GM18861 (cell line): ENCODE measurements around the gene CAPN1.
"Not testable (repeated sequence)": the region's sequence is repeated elsewhere in the genome, so short reads cannot be mapped to it uniquely, and the experiment has no call there.

Experiments used
- ATAC-seq: cut with Tn5 transposase; IDR thresholded peaks from one replicate; pipeline ENCODE4 v1.9.1; 2021; ENCODE audit not compliant: unreplicated experiment

Gene CAPN1

DNA sequence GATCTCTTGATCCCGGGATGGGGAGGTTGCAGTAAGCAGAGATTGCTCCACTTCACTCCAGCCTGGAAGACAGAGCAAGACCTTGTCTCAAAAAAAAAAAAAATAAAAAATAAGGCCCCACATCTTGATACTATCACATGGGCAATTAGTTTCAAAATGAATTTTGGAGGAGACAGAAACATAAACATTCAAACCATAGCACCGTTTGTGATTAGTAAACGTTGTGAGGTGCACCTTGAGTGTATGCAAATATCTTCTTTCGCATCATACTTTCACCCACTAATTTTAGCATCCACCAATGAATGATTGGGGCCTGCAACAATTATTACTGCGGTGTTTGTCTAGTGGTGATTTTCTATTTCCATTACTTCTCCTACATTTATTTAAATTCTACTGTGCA, 22.7 kb upstream of the CAPN1 start:
- ATAC-seq = peak; percentile 94

DNA sequence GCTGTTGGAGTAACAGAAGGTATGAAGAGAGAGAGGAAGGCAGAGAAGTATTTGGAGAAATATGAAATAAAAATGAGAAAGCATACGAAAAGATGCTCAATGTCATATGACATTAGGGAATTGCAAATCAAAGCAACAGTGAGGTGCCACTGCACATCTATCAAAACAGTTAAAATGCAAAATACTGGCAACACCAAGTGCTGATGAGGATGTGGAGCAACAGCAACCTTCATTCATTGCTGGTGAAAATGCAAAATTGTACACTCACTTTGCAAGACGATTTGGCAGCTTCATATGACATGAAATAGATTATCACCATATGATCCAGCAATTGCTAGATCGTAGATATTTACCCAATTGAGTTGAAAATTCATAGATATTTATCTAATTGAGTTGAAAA, 21.1 kb upstream of the CAPN1 start:
- no peak for ATAC-seq

DNA sequence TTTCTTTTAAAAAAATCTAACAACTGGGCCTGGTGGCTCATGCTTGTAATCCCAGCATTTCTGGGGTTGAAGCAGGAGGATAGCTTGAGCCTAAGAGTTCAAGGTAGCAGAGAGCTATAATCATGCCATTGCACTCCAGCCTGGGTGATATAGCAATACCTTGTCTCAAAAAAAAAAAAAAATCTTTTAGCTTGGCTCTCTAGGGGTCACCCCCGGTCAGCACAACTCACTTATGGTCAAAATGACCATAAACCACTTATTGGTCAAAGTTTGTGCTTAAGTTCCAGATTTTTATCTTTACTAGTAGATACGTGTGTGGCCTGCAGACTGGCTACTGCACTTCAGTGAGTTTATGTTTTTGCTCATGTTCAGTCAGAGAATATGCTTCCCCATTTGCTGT, 18.0 kb upstream of the CAPN1 start:
- no peak for ATAC-seq

DNA sequence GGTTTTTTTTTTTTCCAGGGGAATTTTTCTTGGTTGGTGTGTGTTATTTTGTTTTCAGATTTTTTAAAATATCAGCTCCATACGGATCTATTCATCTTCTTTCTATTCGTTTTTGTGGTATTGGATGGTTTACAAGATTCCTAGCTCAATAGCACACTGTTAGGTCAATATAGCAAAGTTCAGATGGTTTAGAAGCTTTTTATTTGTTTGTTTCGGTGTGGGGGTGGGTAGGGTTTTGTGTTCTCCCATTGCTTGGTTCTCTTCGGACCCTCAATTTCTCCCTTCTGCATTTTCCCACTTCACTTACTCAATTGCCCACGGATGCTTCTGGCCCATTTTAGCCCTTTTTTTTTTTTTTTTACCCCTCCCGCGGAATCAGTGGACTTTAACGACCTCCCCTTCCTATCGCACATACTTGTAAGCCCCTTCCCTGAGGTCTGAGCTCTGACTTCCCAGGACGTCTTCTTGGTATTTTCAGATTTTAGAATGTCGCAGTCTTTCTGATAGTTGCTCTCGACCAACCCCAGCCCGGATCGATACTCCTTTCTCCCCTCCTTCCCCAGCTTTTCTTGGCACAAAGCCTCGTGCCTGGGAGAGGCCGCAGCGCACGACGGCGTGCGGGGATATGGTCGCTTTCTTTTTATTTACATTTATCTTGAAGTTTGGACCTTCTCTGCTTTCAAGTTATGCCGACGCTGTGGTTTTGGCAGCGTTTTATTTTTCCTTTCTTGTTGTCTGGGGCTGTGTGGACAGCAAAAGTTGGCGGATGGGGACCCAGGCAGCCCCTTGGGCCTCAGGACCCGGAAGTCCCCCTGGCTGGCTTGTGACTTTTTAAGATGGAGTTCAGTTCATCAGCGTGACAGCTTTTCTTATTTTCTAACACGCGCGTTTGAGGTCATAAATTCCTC, 16.1 kb upstream of the CAPN1 start:
- no peak for ATAC-seq

DNA sequence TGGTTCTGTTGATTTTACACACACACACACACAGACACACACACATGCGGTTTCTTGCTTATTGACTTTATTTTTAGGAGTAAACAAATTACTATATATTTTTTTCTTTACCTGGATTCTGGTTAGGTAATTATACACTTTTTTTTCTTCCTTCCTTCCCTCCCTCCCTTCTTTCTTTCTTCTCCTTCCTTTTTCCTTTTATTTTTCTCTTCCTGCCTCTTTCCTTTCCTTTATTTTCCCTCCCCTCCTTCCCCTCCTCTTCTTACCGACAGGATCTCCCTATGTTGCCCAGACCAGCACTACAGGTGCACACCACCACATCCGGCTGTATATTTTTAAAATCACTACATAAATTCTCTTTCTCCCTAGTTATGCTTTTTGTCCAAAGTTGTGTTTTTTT, 14.8 kb upstream of the CAPN1 start:
- no peak for ATAC-seq

DNA sequence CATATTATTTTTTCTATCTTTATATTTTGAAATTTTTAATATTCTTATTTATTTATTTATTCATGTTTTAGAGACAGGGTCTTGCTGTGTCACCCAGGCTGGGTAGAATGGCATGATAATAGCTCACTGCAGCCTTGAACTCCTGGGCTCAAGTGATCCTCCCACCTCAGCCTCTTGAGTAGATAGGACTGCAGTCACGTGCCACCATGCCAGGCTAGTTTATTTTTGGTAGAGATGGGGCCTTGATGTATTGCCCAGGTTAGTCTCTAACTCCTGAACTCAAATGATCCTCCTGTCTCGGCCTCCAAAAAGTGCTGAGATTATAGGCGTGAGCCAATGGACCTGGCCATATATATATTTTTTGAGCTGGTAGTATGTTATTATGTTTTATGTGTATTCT, 14.1 kb upstream of the CAPN1 start:
- ATAC-seq = no peak

DNA sequence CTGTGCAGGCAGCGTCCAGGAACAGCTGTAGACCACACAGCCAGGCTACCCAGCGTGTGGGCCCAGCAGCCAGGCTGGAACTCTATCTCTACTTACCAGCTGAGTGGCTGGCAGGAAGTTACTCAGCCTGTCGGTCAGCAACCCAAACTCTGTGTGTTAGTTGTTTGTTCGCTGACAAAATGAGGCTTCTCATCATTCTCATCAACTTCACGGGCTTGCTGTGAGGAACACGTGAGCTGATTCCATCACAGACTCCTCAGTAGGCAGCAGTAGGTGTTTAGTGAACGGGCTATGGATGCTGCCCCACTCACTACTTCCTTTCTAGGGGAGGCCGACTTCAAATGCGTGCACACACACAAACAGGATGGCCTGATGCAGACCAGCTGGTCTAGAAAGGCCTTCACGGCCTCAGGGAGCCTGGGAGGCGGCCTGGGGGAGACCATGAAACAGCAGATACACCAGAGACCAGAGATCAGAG, 12.5 kb upstream of the CAPN1 start:
- ATAC-seq = no peak

DNA sequence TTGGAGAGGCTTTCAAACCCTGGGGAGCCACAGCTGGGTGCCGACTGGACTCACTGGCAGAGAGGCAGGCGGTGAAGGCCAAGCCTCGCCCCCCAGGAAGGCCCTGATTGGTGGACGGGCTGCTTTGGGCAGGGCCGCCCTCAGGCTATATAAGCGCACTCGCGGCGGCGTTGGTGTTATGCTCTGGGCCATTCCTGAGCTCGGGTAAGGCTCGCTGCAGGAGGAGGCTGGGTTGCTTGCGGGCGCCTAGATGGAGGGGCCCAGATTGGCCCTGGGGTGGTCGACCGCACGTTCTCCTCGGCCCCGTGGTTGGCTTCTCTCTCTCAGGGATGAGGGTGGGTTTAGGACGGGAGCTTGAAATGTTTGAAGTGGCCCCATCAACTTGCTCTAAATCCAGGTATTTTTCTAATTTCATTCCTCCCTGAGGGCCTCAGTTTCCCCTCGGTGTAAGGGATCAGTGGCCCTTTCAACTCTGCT, 11.6 kb upstream of the CAPN1 start, which contains the start of gene SPDYC:
TSS of gene SPDYC (plus strand) at position 176 of the 477 bp plus-strand sequence. CDS start 1,125 bp downstream, outside the sequence.
- ATAC-seq = no peak

DNA sequence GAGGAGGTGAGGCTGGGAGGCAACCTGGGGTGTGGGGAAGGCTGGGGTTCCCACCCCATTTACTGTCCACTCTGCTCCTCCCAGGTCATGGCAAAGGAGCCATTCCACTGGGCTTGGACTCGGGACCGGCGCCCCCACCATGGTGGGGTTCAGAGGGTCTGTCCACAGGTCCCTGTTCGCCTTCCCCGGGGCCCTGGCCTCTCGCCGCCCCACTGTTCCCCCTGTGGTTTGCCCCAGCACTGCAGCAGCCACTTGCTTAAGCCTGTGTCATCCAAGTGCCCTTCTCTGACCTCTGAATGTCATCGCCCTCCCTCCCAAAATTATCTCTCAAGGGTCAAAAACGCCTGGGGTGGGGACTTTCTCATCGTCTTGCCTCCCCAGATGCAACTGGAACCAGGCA, 9.1 kb upstream of the CAPN1 start:
- ATAC-seq = no peak

DNA sequence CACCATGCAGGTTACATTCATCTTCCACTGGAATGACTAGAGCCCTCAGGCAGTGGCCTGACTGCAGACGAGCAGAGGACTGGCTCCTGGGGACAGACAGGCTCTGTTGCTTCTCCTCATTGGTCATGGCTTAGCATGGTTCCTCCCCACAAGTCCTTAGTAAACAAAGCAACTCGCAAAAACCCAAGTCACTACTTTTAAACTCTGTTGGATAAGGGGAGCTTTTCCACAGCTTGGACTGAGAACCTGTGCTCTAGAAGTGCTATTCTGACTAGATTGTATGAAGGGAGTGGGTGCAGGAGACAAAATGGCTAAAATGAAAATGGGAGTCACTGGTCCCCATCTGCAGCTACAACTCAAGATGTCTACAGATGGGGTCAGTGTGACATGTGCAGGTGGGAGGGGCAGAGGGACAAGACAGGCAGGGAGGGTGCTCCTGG, 7.1 kb upstream of the CAPN1 start:
- not testable (repeated sequence) for ATAC-seq

DNA sequence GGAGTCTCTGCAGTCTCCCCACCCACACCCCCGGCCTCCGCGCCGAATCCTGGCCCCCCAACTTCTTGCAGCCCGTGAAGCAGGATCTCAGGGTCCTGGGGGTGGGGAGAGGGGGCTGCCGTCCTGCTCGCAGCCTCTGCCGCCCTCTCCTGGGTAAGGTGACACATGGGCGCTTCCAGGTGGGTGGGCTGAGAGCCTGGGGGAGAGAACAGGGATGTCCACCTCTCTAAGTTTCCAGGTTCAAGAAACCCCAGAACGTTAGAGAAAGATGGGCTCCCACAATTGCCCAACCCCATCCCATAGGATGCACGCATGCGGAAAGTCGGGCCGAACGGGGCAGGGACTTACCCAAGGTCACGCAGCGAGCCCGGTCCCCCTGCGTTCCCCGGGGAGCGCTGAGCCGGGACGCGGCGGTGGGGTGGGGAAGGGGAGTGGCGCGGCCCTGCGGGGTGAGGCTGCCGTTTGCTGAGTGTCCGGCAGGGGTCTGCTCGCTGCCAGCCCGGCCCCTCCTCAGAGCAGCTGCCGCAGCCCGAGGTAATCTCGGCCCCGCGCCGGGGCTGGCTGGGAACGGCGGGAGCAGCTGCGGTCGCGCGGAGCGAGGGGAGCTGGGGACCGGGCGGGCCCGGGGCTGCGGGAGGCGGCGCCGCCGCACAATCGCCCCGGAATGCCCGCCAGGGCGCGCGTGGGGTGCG, 705 bp upstream of the CAPN1 start:
- no peak for ATAC-seq

DNA sequence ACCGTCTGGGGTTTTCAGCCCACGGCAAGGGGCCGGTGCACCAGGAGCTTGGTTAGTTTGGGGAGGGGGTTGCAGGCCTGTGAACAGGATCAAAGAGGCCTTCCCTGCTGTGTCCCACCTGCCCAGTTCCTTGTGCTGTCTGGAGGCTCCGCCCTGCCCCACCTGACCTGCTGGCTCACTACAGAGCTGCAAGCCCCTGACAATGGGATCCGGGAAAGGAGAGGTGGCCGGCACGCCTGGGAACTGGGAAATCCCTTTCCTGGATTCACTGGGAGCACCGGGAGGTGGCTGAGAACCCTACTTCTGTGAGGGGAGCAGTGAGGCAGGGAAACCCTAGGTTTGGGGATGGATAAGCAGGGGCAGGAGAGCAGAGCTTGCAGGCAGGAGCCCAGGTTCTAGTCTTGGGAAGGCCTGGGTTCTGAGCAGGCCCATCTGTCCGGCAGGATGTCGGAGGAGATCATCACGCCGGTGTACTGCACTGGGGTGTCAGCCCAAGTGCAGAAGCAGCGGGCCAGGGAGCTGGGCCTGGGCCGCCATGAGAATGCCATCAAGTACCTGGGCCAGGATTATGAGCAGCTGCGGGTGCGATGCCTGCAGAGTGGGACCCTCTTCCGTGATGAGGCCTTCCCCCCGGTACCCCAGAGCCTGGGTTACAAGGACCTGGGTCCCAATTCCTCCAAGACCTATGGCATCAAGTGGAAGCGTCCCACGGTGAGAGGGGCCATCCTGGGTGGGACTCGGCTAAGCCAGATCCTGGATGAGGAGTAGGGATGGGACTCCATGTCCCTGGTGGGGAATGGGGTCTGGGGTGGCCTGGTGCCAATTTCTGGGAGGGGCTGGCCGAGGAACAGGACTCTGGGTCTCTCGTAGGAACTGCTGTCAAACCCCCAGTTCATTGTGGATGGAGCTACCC, 786 bp downstream of the CAPN1 start:
- no peak for ATAC-seq

DNA sequence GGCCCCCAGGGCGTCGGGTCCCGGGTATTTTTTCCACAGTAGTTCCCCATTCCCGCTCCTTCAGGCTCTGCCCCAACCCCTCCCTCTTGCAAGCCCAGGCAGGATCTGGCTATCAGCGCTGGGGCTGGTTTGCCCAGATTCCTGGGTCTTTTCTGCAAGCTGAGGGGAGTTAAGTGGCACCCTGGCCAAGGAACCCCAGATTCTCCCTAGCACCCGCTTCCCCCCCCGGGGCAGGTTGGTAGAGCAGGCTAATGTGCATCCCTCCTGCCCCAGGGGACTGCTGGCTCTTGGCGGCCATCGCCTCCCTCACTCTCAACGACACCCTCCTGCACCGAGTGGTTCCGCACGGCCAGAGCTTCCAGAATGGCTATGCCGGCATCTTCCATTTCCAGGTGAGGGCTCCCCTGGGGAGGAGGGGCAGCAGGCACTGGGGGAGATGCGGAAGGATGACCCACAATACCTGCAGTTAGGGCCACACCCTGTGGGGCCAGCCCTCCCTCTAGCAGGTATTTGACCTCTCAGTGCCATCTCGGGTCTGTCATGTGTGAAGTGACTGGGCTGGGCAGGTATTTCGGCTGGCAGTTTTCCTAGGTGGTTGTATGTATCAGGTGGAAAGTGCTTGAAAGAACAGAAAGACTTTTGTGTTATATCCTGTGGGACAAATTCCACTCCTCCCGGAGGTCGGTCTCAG, 1.6 kb downstream of the CAPN1 start:
- ATAC-seq = no peak

DNA sequence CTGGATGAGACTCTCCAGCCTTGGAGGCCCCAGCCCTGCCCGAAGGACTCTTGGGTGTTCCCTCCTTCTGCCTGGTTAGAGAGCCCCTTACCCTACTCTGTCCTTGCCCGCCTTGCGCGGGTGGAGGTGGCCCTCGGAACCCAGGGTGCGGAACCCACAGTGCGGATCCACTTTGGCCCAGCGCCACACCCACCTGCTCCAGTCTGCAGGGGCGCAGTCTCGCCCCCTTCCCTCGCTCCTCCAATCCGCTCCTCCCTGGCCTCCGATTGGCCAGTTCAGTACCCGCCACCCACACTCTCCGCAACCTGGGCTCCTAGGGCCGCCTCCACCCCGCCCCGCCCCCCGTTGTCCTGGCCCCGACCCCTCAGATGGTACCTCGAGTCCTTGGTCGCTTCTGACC, 2.4 kb downstream of the CAPN1 start:
- ATAC-seq = no peak

DNA sequence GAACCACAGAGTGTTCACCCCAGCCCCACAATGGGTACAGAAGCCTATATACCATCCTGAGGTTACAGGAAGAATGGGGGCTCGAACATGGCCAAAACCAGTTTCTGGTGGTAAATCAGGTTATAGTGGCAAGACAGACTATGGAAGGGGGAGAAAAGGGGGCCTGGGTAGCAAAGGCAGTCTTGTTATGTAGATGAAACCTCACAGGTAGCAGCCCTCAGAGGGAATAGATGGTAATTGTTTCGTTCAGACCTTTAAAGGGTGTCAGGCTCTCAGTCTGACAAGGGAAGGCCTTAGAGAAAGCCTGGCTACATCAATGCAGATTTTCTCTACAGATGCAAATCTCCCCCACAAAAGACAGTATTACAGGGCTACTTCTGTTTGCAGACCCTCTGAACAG, 3.4 kb downstream of the CAPN1 start:
- ATAC-seq = no peak

DNA sequence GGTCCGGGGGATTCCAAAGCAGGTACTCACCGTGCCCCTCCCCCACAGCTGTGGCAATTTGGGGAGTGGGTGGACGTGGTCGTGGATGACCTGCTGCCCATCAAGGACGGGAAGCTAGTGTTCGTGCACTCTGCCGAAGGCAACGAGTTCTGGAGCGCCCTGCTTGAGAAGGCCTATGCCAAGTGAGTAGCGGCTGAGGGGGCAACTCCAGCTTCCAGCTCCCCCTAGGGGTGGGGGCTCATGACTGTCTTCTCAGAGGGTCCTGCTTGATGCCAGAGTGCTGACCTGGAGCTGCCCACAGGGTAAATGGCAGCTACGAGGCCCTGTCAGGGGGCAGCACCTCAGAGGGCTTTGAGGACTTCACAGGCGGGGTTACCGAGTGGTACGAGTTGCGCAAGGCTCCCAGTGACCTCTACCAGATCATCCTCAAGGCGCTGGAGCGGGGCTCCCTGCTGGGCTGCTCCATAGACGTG, 4.2 kb downstream of the CAPN1 start:
- ATAC-seq = no peak

DNA sequence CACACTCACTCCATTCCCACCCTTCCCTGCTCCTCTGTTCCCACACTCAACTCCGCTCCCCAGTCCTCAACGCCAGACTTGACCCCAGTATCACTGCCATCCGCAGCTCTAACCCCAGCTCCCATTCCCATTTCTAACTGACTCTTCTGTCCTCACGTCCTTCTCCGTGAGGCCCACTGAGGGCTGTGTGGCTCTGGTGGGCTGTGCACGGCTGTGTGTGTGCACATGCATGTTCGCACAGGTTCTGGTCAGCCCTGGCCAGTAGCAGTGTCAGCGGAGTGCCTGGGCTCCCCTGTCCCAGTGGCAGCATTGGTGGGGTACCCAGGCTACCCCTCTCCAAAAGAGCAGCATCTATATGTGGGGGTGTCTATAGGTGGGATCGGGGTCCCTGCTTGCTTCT, 5.0 kb downstream of the CAPN1 start:
- no peak for ATAC-seq

DNA sequence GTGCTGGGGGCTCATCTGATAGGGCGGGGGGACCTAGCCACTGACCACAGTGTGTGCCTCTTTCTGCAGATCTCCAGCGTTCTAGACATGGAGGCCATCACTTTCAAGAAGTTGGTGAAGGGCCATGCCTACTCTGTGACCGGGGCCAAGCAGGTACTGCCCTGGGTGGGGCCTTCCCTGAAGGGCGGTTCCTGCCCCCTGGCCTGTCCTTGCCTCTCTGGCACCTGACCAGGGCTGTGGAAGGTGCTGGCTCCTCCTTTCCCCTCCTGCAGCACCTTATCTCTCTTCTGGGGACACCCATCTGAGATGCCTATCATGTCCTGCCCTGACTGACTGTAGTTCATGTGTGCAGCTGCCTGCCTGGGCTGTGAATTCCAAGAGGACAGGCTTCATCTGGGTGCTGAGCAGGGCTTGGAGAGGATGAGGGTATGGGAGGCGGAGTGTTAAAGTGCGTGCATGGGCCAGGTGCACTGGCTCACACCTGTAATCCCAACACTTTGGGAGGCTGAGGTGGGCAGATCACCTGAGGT, 5.5 kb downstream of the CAPN1 start:
- ATAC-seq = no peak

DNA sequence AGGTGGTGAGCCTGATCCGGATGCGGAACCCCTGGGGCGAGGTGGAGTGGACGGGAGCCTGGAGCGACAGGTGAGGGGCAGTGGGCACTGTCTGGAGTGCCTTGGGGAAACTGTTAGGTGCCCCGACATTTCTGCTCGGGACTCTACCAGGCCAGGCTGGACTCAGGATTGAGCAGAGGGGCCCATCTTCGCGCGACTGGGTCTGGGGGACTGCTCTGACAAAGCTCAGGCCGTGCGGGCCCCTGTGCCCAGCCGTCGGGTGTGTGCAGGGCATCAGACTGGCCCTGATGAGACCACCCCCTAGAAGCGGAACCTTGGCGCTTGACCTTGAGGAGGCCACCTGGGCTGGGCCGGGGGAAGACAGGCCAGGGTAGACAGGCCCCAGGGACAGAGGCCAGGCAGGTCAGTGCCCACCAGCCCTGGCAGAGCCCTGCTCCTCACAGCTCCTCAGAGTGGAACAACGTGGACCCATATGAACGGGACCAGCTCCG, 6.3 kb downstream of the CAPN1 start:
- no peak for ATAC-seq

DNA sequence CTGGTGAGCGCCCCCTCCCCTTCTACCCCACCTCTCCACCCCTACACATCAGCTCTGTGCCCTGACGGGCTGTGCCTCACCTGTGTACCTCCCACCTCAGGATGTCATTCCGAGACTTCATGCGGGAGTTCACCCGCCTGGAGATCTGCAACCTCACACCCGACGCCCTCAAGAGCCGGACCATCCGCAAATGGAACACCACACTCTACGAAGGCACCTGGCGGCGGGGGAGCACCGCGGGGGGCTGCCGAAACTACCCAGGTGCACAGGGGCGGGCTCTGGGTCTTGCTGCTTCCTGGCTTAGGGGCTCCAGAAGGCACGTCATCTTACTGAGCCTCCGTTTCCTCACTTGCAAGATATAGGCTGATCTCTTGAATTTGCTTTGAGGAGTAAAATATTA, 6.8 kb downstream of the CAPN1 start:
- ATAC-seq = no peak
